PFSK-1 (cell line): Measurements from ENCODE around the gene USB1.

Source experiments
- FOXP2 ChIP-seq: optimal IDR thresholded peaks from 2 replicates; pipeline ENCODE3; 2011; ENCODE audit warnings: borderline replicate concordance, control low read depth, inconsistent platforms; ENCODE audit not compliant: insufficient read depth; ENCODE audit errors: extremely low read length, extremely low read depth
- POLR2AphosphoS5 ChIP-seq: IDR thresholded peaks from 2 replicates; pipeline ENCODE4 v1.6.1; 2012; ENCODE audit warnings: low read depth, mild to moderate bottlenecking, control low read depth, low read length, moderate library complexity
- SIN3A ChIP-seq: IDR thresholded peaks from 2 replicates; pipeline ENCODE4 v1.6.1; 2012; ENCODE audit warnings: mild to moderate bottlenecking, low read length, moderate library complexity, borderline replicate concordance; ENCODE audit not compliant: insufficient read depth
- TAF1 ChIP-seq: IDR thresholded peaks from 2 replicates; pipeline ENCODE4 v1.6.1; 2012; ENCODE audit warnings: low read length, control low read depth, borderline replicate concordance; ENCODE audit not compliant: insufficient read depth
- TF ChIP-seq, protein P1 (sequence below), 2 experiments: IDR thresholded peaks; 2 replicates each; pipeline versions ENCODE4 v1.6.1 to v1.8.0; 2011 to 2012; ENCODE audit warnings: low read depth in 2 of 2, low read length in 2 of 2, control low read depth in 1 of 2, inconsistent platforms in 1 of 2, mild to moderate bottlenecking in 1 of 2, moderate library complexity in 1 of 2; ENCODE audit not compliant: insufficient read depth in 1 of 2

DNA sequence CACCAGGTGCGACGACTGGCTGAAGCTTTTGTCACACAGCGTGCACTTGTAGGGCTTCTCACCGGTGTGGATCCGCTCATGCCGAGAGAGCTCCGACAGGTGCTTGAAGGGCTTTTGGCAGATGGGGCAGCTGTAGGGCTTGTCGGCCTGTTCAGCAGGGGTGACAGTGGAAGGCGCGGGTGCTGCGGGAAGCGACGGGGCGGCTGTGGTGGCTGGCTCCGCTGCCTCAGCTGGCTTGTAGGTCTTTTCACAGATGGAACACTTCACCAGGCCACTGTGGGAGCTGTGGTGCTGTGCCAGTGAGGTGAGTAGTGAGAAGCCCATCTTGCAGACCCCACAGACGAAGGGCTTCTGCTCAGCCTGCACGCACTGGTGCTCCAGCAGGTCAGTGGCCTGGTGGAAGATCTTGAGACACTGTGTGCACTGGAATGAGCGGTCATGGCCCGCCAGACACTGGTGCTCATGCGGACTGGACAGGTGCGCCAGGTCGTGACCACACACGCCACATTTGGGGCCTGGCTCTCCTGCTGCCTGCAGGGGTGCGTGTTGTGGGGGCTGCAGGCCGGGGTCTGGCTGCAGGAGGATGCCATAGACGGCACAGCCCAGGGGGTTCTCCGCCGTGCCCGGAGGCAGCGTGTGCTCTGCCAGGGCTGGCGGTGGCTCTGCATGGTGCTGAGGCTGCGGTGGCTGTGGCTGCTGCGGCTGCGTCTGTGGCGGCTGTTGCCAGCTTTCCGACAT lies 3.5 kb upstream of the USB1 start:
- TF ChIP-seq, protein P1, sequence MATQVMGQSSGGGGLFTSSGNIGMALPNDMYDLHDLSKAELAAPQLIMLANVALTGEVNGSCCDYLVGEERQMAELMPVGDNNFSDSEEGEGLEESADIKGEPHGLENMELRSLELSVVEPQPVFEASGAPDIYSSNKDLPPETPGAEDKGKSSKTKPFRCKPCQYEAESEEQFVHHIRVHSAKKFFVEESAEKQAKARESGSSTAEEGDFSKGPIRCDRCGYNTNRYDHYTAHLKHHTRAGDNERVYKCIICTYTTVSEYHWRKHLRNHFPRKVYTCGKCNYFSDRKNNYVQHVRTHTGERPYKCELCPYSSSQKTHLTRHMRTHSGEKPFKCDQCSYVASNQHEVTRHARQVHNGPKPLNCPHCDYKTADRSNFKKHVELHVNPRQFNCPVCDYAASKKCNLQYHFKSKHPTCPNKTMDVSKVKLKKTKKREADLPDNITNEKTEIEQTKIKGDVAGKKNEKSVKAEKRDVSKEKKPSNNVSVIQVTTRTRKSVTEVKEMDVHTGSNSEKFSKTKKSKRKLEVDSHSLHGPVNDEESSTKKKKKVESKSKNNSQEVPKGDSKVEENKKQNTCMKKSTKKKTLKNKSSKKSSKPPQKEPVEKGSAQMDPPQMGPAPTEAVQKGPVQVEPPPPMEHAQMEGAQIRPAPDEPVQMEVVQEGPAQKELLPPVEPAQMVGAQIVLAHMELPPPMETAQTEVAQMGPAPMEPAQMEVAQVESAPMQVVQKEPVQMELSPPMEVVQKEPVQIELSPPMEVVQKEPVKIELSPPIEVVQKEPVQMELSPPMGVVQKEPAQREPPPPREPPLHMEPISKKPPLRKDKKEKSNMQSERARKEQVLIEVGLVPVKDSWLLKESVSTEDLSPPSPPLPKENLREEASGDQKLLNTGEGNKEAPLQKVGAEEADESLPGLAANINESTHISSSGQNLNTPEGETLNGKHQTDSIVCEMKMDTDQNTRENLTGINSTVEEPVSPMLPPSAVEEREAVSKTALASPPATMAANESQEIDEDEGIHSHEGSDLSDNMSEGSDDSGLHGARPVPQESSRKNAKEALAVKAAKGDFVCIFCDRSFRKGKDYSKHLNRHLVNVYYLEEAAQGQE (IDR thresholded peaks at IDR 0.05; ENCODE audit: insufficient read depth in 1 of 2, low read depth in 2 of 2, low read length in 2 of 2): no peak
- TF ChIP-seq POLR2AphosphoS5 (no peak), SIN3A (no peak), TAF1 (no peak), FOXP2 (no peak)
